LNCaP clone FGC (cell line): Measurements from ENCODE around the gene SMPD3.

Experiments
- DNase-seq: peaks from one replicate; pipeline ENCODE4 v3.0.0-alpha.2; 2011; ENCODE audit warnings: low read depth
- H3K4me3 ChIP-seq: 2 replicates; pipeline ENCODE4 v1.5.1; 2011; ENCODE audit warnings: mild to moderate bottlenecking, low read depth, low read length, control low read depth
- CTCF ChIP-seq: IDR thresholded peaks from 2 replicates; pipeline ENCODE4 v1.5.1; 2012; ENCODE audit warnings: mild to moderate bottlenecking; ENCODE audit not compliant: control insufficient read depth, insufficient read depth; ENCODE audit errors: extremely low read depth

The SMPD3 gene

GRCh38 chr16:68427649-68428303, 20.5 kb downstream of the SMPD3 start:
- TF ChIP-seq CTCF, result no peak
- no peak for DNase-seq
- H3K4me3 ChIP-seq, result no peak overlapping the region

- no peak overlapping the region for H3K4me3 ChIP-seq
- TF ChIP-seq CTCF, result no peak
- DNase-seq, result no peak
Observed at GRCh38 chr16:68426347-68426652, 22.0 kb downstream of the SMPD3 start.

GRCh38 chr16:68425498-68426346, 22.6 kb downstream of the SMPD3 start:
- H3K4me3 ChIP-seq, result no peak overlapping the region
- TF ChIP-seq CTCF, result no peak

GRCh38 chr16:68423771-68424170, 24.5 kb downstream of the SMPD3 start:
- no peak for TF ChIP-seq CTCF
- H3K4me3 ChIP-seq, result no peak overlapping the region
- DNase-seq, result no peak

More at GRCh38 chr16:68425498-68426346, 22.6 kb downstream of the SMPD3 start:
- DNase-seq, result no peak

GRCh38 chr16:68422396-68422960, 25.8 kb downstream of the SMPD3 start:
- no peak for DNase-seq
- no peak for TF ChIP-seq CTCF
- no peak overlapping the region for H3K4me3 ChIP-seq

- H3K4me3 ChIP-seq, result no peak overlapping the region
- no peak for DNase-seq
- no peak for TF ChIP-seq CTCF
Observed at GRCh38 chr16:68421076-68421475, 27.2 kb downstream of the SMPD3 start.
